HG03196 (cell line): ENCODE results near the gene HOXC4.
"Not testable (repeated sequence)": the region's sequence is repeated elsewhere in the genome, so short reads cannot be mapped to it uniquely, and the experiment has no call there.

Source experiments
- ATAC-seq: cut with Tn5 transposase; IDR thresholded peaks from one replicate; pipeline ENCODE4 v1.9.1; 2021; ENCODE audit not compliant: unreplicated experiment

HOXC4 gene

DNA sequence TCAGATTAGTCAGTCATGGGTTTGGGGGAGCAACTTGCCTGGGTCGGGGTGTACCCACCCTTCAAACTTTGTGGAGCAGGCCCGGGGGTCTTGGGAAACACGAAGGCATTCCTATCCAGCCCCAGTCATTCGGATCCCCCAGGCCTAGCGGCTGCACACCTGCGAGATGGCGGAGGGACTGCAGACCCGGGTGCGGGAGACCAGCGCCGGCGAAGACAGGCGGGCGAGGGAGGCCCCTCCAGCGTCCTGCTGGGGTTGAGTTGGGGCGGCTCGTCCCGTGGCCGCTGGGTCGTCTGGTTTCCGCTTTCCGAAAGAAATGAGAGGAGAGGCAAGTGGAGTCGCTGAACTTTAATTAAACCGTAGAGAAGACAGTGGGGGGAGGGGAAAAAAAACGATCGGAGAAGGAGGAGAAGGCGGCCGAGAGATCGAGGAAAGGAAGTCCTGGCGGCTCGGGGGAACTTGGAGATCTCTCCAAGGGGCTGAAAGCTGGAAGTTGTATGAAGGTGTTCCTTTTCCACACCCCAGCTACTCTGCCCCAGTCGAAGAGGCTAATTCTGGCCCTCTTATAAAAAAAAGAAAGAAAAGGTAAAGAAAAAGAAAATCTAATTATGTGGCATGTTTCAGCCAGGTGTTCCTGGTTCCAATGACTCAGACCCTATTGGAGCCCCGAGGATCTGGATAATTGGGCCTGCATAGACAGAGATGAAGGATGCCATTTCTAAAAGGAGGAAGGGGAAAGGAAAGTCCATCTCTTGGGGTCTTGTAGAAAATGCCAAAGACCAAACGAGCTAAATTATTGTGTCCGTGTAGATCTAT lies 28.2 kb downstream of the HOXC4 start:
- not testable (repeated sequence) for ATAC-seq

DNA sequence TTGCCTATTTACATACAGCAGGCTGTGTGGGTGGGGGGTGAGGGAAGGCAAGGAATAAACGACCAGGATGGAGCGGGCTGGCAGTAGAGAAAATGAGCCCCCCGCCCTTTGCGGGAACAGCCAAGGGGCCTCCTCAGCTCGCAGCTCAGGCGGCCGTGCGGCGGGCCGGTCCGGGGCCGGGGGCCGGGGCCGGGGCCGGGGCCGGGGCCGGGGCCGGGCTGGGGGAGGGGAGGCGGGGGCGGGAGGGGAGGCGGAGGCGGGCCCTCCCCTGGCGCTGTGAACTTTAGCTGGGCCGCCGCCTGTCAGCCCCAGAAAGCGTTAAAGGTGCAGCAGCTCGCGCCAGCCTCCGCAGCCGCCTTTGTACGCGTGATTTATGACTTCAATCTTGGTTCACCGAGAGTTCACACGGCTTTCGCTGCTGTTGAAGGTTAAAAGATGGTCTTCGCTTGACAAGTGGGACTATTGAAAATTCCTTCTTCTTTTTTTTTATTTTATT lies 28.8 kb downstream of the HOXC4 start:
- no peak for ATAC-seq

GRCh38 chr12:54088011-54088410 lies 34.4 kb downstream of the HOXC4 start:
- not testable (repeated sequence) for ATAC-seq

- not testable (repeated sequence) for ATAC-seq
Measured at GRCh38 chr12:54089465-54089864, 35.8 kb downstream of the HOXC4 start.

DNA sequence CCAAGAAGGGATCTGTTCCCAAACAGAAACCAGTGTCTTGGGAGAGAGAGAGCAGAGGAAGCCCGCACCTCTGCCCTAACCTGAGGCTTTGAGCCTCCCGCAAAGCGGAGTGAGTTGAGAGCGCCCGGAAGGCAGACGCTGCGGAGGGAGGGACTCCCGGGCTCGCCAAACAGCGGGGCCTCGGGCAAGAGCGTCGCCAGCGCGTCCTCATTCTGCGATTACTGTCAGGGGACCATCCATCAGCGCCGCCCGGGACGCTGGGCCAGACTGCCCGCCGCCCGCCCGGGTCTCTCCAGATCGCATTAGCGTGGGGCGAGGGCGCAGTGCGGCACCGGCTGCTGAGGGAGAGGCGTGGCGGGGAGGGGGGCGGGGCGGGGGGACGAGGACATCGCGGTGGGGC lies 36.7 kb downstream of the HOXC4 start:
- not testable (repeated sequence) for ATAC-seq

DNA sequence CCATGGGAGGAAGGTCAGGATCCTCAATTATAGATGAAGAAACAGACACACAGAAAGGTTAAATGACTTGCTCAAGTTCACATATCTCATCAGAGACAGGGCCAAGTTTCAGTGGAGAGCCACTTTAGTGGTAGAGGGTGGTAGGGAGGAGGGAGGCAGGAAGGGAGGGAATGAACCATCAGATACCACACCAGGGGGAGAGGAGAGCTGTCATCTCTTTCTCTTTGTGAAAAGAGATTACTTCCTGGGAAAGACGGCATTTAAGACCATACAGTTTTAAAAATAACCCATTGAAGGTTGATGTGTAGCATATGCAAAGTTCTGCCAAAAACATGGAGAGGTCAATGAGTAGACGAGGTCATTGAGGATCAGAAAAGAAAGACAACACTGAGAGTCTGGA lies 39.3 kb downstream of the HOXC4 start:
- not testable (repeated sequence) for ATAC-seq

DNA sequence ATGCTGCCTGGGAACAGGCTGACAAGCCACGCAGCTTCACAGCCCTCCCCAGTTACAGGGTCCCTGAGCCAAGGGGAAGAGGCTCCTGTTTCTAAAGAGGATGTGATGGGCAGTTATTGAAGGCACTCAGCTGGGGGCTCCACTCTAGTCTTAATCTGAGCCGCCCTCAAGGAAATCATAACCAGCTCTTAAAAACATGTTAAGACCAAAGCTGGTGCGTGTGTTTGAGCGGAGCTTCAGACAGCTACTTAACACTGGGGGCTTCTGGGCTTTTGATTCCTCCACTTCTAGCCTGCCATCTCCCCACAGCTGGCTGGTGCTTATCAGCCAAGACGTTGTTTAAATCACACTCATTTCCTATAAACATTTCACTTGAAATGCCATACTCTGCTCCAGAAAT lies 42.3 kb downstream of the HOXC4 start:
- not testable (repeated sequence) for ATAC-seq

DNA sequence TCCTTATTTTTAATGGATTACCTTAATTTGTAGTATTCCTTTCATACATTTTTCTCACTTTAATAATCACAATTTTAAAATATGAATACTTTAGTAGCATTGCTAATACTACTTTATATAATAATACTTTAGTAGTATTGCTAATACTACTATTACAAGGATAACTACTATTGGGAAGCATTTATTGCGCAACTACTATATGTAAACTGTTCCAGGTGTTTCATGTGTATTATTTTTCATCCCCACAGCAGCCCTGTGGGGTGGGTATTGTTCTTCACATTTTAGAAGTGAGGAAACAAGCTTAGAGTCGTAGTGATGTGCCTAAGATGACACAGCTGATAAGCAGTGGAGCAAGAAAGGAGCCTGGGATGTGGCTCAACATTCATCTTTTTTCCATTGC lies 45.0 kb downstream of the HOXC4 start:
- ATAC-seq, result not testable (repeated sequence)

DNA sequence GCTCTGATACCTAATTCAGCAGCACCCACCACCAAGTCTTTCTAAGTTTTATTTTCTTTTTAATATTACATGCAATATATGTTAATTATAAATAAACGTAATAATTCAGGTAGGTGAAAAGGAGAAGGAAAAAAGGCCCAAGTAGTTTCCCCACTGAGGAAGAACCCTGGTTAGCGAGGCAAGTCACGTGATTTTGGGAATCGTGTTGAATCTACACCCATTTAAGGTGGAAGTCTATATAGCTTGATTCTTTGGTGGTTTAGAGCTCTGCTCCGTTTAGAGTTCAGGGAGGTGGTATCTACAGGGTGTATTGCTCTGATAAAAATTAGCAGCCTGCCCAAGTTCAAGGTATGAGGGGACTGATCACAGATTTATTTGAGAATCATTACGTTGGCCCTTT lies 47.0 kb downstream of the HOXC4 start:
- ATAC-seq, result not testable (repeated sequence)

DNA sequence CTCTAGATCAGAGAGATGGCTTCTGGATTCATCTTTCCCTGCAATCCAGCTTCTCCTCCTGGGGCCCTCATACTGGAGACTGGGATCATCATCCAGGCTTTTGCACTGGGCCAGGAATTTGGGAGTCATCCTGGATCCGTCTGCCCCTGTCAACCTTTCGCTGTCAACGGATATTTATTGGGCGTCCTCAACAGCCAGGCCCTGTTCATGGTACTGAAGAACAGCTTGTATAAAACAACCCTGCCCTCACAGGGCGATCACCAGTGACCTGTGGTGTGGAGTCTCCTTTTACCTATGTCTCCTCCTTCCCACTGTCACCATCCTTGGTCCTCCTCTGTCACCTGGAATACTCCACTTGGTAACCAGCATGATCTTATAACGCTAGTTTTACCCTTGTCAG lies 48.6 kb downstream of the HOXC4 start:
- not testable (repeated sequence) for ATAC-seq

DNA sequence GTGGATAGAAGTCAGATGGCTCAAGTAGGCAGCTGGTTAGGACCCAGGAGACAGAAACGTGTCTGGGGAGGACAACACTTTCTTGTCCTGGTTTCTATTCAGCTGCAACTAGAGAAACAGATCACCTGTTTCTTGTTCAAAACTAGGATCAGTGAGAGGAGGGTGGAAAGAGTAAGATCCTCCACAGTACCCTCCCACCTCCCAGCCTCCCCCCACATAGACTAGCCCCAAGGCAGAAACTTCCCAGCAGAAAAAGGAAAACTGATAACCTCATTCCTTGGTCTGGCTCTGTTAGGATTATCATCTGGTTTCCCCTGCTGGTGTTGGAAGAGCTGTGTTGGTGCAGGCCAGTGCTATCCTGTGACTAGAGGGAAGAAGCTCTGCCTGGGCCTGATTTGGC lies 50.2 kb downstream of the HOXC4 start:
- not testable (repeated sequence) for ATAC-seq
